ENCODE data around the gene ABCC11.
A peak's percentile ranks its signal among the peaks of the same experiment; 100 is the strongest.

The ABCC11 gene

DNA sequence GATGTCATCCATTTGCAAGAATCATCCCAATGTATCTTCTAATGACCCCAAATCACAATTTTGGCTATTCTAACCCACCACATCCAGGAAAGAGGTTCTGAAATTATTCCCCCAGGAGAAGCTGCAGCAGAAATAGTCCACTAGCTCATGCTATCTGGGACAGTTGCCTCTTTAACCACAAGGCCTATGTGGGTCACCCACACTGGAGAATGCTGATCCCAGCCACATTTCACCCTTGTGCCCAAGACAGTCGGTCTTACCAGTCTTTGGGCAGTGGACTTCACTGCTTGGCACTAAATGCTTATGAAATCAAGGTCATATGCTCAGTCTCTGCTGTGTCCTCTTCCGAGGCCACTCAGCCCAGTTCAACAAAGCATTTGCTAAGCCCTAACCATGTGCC is 118.6 kb downstream of the ABCC11 start:
- FAIRE-seq (no peak), DNase-seq (ENCODE audit: insufficient read length, low spot score) (no peak)
- TF ChIP-seq TAF1 (IDR thresholded peaks at IDR 0.05; ENCODE audit: low read depth, low read length) = no peak
- TF ChIP-seq PAX5 (IDR thresholded peaks at IDR 0.05; ENCODE audit: insufficient read depth, low read length, severe bottlenecking) = no peak
- TF ChIP-seq POU2F2 (IDR thresholded peaks at IDR 0.05; ENCODE audit: low read depth, low read length) = no peak
- no peak for TF ChIP-seq POLR2AphosphoS5 (IDR thresholded peaks at IDR 0.05; ENCODE audit: low read depth, low read length)
- no peak for TF ChIP-seq POLR2A (IDR thresholded peaks at IDR 0.05; ENCODE audit: low read depth, low read length)
- TF ChIP-seq SPI1 (IDR thresholded peaks at IDR 0.05; ENCODE audit: low read depth, low read length) = no peak

- DNase-seq (ENCODE audit: insufficient read length, low spot score) (no peak), FAIRE-seq (no peak)
These were observed 120.3 kb downstream of the ABCC11 start for GRCh38 chr16:48126801-48127644.

DNA sequence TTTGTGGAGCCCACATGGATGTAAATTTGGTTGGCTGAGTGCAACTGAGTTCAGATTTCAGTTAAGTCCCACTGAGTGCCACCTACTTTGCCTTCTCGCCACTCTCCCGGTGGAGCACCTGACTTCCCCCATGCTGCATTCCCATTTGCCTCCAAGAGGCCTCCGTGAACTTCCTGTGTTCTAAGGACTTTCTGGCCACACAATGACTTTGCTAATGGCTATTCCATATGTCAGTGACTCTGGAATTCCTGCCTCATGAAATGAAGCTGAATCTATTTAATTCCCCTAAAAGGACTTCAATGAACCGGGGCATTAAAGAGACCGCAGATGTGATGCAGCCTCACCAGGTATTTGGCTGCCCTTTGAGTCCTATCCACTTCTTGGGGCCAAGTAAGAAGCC is 121.5 kb downstream of the ABCC11 start:
- DNase-seq (ENCODE audit: insufficient read length, low spot score) = no peak
- no peak for TF ChIP-seq TAF1 (IDR thresholded peaks at IDR 0.05; ENCODE audit: low read depth, low read length)
- no peak for TF ChIP-seq POU2F2 (IDR thresholded peaks at IDR 0.05; ENCODE audit: low read depth, low read length)
- TF ChIP-seq PAX5 (IDR thresholded peaks at IDR 0.05; ENCODE audit: insufficient read depth, low read length, severe bottlenecking) = no peak
- TF ChIP-seq POLR2A (IDR thresholded peaks at IDR 0.05; ENCODE audit: low read depth, low read length) = no peak
- no peak for TF ChIP-seq SPI1 (IDR thresholded peaks at IDR 0.05; ENCODE audit: low read depth, low read length)
- TF ChIP-seq POLR2AphosphoS5 (IDR thresholded peaks at IDR 0.05; ENCODE audit: low read depth, low read length) = no peak
- no peak for FAIRE-seq

More at GRCh38 chr16:48126801-48127644, 120.3 kb downstream of the ABCC11 start:
- TF ChIP-seq TAF1 (IDR thresholded peaks at IDR 0.05; ENCODE audit: low read depth, low read length) = no peak

GRCh38 chr16:48124266-48124665 is 123.1 kb downstream of the ABCC11 start:
- DNase-seq (ENCODE audit: insufficient read length, low spot score) (no peak), FAIRE-seq (no peak)
- no peak for TF ChIP-seq PAX5 (IDR thresholded peaks at IDR 0.05; ENCODE audit: insufficient read depth, low read length, severe bottlenecking)
- TF ChIP-seq POU2F2 (IDR thresholded peaks at IDR 0.05; ENCODE audit: low read depth, low read length) = no peak
- TF ChIP-seq POLR2A (IDR thresholded peaks at IDR 0.05; ENCODE audit: low read depth, low read length) = no peak
- no peak for TF ChIP-seq TAF1 (IDR thresholded peaks at IDR 0.05; ENCODE audit: low read depth, low read length)
- TF ChIP-seq SPI1 (IDR thresholded peaks at IDR 0.05; ENCODE audit: low read depth, low read length) = no peak
- TF ChIP-seq POLR2AphosphoS5 (IDR thresholded peaks at IDR 0.05; ENCODE audit: low read depth, low read length) = no peak

DNA sequence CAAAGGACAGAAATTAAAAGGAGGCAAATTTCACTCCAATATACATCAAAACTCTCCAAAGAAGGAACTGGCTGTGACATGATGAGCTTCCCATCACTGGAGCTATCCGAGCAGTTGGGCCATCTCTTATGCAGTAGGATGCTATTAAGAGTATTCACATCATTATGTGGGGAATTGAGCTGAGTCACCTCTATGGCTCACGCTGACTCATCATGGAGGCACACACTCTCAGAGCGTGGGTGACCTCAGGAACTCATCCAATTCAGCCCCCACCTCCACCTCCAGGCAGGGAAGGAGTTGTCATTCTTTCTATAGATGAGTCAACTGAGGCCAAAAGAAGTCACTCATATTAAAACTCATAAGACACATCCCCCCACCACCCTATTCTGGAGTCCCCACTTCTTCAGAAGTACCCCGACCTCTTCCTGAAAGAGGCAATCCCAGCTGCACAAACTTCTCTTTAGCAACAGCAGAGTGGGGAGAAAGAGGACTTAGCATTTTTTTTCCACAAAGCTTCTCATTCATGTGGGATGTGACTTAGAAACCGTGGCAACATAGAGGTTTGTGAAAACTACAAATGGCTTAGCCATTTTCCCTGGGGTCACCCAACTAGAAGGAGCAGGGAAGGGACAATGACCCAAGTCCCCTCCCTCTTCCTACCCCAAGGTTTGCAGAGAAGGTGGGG is 124.1 kb downstream of the ABCC11 start:
- TF ChIP-seq POU2F2 (IDR thresholded peaks at IDR 0.05; ENCODE audit: low read depth, low read length) (peak; percentile 64; the same call in 1 of the 2 replicates), POLR2A (IDR thresholded peaks at IDR 0.05; ENCODE audit: low read depth, low read length) (no peak), SPI1 (IDR thresholded peaks at IDR 0.05; ENCODE audit: low read depth, low read length) (no peak), PAX5 (IDR thresholded peaks at IDR 0.05; ENCODE audit: insufficient read depth, low read length, severe bottlenecking) (no peak), POLR2AphosphoS5 (IDR thresholded peaks at IDR 0.05; ENCODE audit: low read depth, low read length) (no peak), TAF1 (IDR thresholded peaks at IDR 0.05; ENCODE audit: low read depth, low read length) (no peak)
- FAIRE-seq = no peak
- DNase-seq (ENCODE audit: insufficient read length, low spot score) = no peak

DNA sequence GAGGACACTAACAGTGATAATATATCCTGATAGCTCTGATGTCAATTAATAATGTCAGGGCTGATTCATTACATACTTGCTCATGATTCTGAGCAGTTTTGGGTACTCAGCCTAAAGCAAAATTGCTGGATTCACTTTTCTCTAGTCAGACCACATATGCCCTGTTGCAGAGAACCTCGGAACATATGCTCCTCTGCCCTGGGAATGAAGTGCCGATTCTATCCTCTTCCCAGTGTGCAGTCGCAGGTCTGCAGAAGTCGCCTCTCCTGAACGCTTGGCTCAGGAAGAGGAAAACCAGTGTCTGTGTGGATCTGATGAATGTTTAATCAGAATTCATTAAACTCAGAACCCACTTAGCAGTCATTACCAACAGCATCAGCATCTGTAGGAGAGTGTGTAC is 126.1 kb downstream of the ABCC11 start:
- TF ChIP-seq POLR2AphosphoS5 (IDR thresholded peaks at IDR 0.05; ENCODE audit: low read depth, low read length) = no peak
- no peak for TF ChIP-seq POLR2A (IDR thresholded peaks at IDR 0.05; ENCODE audit: low read depth, low read length)
- TF ChIP-seq TAF1 (IDR thresholded peaks at IDR 0.05; ENCODE audit: low read depth, low read length) = no peak
- no peak for TF ChIP-seq POU2F2 (IDR thresholded peaks at IDR 0.05; ENCODE audit: low read depth, low read length)
- no peak for TF ChIP-seq SPI1 (IDR thresholded peaks at IDR 0.05; ENCODE audit: low read depth, low read length)
- TF ChIP-seq PAX5 (IDR thresholded peaks at IDR 0.05; ENCODE audit: insufficient read depth, low read length, severe bottlenecking) = no peak
- DNase-seq (ENCODE audit: insufficient read length, low spot score) (no peak), FAIRE-seq (no peak)

DNA sequence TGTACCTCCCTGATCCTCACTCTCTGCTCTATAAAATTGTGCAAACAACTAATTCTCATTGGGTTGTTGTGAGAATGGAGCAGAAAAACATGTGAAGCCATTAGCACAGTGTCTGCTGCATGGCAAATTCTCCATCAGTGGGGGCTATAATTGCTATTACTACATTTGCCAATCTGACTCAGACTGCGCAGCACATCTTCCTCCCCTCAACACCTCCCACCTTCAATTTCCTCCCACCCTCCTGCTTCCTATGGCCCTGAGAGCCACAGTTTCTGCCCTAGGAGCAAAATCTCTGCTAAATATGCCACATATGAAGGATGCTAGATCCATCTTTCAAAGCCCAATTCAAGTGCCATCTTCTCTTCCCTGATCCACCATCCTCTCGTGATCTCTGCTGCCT is 128.5 kb downstream of the ABCC11 start:
- FAIRE-seq (no peak), DNase-seq (ENCODE audit: insufficient read length, low spot score) (no peak)
- TF ChIP-seq POU2F2 (IDR thresholded peaks at IDR 0.05; ENCODE audit: low read depth, low read length) = no peak
- TF ChIP-seq PAX5 (IDR thresholded peaks at IDR 0.05; ENCODE audit: insufficient read depth, low read length, severe bottlenecking) = no peak

GRCh38 chr16:48117217-48118105 is 129.9 kb downstream of the ABCC11 start:
- no peak for TF ChIP-seq TAF1 (IDR thresholded peaks at IDR 0.05; ENCODE audit: low read depth, low read length)
- no peak for TF ChIP-seq POLR2AphosphoS5 (IDR thresholded peaks at IDR 0.05; ENCODE audit: low read depth, low read length)
- TF ChIP-seq SPI1 (IDR thresholded peaks at IDR 0.05; ENCODE audit: low read depth, low read length) = no peak
- TF ChIP-seq PAX5 (IDR thresholded peaks at IDR 0.05; ENCODE audit: insufficient read depth, low read length, severe bottlenecking) = no peak
- no peak for TF ChIP-seq POU2F2 (IDR thresholded peaks at IDR 0.05; ENCODE audit: low read depth, low read length)
- TF ChIP-seq POLR2A (IDR thresholded peaks at IDR 0.05; ENCODE audit: low read depth, low read length) = no peak
- FAIRE-seq = peak; percentile 91
- peak; percentile 87 for DNase-seq (ENCODE audit: insufficient read length, low spot score)
